Uterus (tissue), 2 donors: ENCODE data around the gene LRIG2.
"Not testable (repeated sequence)": the region's sequence is repeated elsewhere in the genome, so short reads cannot be mapped to it uniquely, and the experiment has no call there.

Experiments used
- CTCF ChIP-seq, 4 experiments: fragments of 200-600 bp in 2 of 4; fragments of 450-650 bp in 2 of 4; sonication (generic) in 2 of 4; IDR thresholded peaks; one replicate each; pipeline ENCODE4 v1.5.1; 2016 to 2019; ENCODE audit warnings: antibody characterized with exemption in 4 of 4, mild to moderate bottlenecking in 2 of 4, moderate library complexity in 1 of 4
- POLR2A ChIP-seq, 2 donors: fragments of 450-650 bp; IDR thresholded peaks; one replicate each; pipeline ENCODE4 v1.6.1; 2016; ENCODE audit warnings: antibody characterized with exemption in 2 of 2, mild to moderate bottlenecking in 1 of 2, moderate library complexity in 1 of 2

- not testable (repeated sequence) for TF ChIP-seq POLR2A, CTCF (IDR thresholded peaks at IDR 0.05)
Observed at GRCh38 chr1:113023316-113023715, 49.7 kb upstream of the LRIG2 start.
